Measurements from ENCODE around the gene RPGR.

DNA sequence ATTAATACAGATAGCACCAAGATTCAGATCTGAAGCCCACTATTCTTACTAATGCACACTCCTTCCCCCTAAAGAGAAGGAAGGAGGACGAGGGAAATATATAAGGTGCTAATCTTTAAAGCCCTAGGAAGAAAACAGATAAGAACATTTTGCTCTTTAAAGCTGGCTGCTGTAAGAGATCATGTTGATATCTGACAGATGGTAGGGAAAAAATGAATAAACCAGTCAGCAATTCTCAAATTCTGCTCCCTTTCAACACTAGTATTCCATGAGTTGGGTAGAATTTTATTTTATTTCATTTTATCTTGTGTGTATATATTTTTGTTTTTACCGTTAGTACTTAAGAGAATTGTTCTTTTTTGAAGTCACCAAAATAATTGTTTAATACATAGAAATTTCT, 44.3 kb upstream of the RPGR start:
- TF ChIP-seq, protein P1, sequence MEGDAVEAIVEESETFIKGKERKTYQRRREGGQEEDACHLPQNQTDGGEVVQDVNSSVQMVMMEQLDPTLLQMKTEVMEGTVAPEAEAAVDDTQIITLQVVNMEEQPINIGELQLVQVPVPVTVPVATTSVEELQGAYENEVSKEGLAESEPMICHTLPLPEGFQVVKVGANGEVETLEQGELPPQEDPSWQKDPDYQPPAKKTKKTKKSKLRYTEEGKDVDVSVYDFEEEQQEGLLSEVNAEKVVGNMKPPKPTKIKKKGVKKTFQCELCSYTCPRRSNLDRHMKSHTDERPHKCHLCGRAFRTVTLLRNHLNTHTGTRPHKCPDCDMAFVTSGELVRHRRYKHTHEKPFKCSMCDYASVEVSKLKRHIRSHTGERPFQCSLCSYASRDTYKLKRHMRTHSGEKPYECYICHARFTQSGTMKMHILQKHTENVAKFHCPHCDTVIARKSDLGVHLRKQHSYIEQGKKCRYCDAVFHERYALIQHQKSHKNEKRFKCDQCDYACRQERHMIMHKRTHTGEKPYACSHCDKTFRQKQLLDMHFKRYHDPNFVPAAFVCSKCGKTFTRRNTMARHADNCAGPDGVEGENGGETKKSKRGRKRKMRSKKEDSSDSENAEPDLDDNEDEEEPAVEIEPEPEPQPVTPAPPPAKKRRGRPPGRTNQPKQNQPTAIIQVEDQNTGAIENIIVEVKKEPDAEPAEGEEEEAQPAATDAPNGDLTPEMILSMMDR (IDR thresholded peaks at IDR 0.05 in 8 of 11, conservative IDR thresholded peaks at IDR 0.05 in 3 of 11) = no peak
- TF ChIP-seq POLR2A (IDR thresholded peaks at IDR 0.05) (no peak), POLR2AphosphoS5 (IDR thresholded peaks at IDR 0.05) (no peak)
